Tibial nerve (tissue), 4 donors: Measurements from ENCODE around the gene BMPR1A.

Experiments used
- EP300 ChIP-seq, 2 donors: sonication (generic); formaldehyde crosslinking; IDR thresholded peaks; one replicate each; pipeline ENCODE4 v1.6.1; 2017; ENCODE audit warnings: antibody characterized with exemption in 2 of 2, mild to moderate bottlenecking in 1 of 2
- POLR2A ChIP-seq, 2 donors: fragments of 450-650 bp; IDR thresholded peaks; one replicate each; pipeline ENCODE4 v1.6.1; 2017; ENCODE audit warnings: antibody characterized with exemption in 2 of 2, mild to moderate bottlenecking in 2 of 2, moderate library complexity in 2 of 2
- TF ChIP-seq, protein P1 (sequence below), 5 experiments: fragments of 200-600 bp in 3 of 5; fragments of 450-650 bp in 2 of 5; sonication (generic) in 3 of 5; IDR thresholded peaks; one replicate each; pipeline ENCODE4 v1.5.1; 2016 to 2019; ENCODE audit warnings: antibody characterized with exemption in 5 of 5, mild to moderate bottlenecking in 3 of 5, moderate library complexity in 2 of 5

DNA sequence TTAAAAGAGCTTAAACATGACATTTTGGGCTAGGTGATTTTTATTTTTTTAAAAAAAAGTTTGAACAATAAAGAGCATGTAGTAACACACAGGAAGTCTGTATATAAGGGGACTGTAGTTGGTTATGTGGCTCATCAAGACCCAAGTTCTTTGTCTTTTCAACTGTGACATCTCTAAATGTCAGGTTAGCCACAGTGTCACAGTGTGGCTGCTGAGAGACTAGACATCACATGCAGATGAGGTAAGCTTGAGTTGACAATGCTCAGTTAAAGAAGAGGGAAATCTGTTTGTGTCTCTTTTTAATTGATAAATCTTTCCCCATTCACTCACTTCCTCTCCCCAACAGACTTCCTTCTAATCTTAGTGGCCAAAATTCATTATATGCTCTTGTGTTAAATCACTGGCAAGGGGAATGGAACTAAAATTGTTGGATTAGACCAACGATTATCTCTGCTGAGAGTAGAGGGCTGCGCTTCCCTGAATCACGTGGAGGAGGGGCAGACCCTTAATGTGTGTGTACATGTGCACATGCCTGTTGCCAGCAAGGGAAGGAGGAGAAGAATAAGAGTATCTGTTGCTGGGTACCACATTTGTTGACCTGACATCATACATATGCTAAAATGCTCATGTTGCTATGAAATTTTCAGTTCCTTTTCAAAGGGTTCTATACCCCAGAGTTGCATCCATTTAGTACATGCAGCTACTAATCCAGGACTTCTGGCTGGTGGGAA is 122.7 kb downstream of the BMPR1A start:
- TF ChIP-seq, protein P1, sequence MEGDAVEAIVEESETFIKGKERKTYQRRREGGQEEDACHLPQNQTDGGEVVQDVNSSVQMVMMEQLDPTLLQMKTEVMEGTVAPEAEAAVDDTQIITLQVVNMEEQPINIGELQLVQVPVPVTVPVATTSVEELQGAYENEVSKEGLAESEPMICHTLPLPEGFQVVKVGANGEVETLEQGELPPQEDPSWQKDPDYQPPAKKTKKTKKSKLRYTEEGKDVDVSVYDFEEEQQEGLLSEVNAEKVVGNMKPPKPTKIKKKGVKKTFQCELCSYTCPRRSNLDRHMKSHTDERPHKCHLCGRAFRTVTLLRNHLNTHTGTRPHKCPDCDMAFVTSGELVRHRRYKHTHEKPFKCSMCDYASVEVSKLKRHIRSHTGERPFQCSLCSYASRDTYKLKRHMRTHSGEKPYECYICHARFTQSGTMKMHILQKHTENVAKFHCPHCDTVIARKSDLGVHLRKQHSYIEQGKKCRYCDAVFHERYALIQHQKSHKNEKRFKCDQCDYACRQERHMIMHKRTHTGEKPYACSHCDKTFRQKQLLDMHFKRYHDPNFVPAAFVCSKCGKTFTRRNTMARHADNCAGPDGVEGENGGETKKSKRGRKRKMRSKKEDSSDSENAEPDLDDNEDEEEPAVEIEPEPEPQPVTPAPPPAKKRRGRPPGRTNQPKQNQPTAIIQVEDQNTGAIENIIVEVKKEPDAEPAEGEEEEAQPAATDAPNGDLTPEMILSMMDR (IDR thresholded peaks at IDR 0.05): no peak
- TF ChIP-seq POLR2A (IDR thresholded peaks at IDR 0.05) (no peak), EP300 (IDR thresholded peaks at IDR 0.05) (no peak)
